ENCODE results near the gene CRADD. TPM values are rescaled to one million over a fixed set of nuclear protein-coding genes. Genes with fewer than 3 reads are reported as not detected.

CRADD gene
- total RNA-seq, 1 experiment from 2014 or later: 39.0 TPM

- DNase-seq (ENCODE audit: low spot score): no peak
Observed at GRCh38 chr12:93671044-93671443, 6.1 kb upstream of the CRADD start.

GRCh38 chr12:93673084-93673483, 4.1 kb upstream of the CRADD start:
- DNase-seq (ENCODE audit: low spot score): no peak

DNA sequence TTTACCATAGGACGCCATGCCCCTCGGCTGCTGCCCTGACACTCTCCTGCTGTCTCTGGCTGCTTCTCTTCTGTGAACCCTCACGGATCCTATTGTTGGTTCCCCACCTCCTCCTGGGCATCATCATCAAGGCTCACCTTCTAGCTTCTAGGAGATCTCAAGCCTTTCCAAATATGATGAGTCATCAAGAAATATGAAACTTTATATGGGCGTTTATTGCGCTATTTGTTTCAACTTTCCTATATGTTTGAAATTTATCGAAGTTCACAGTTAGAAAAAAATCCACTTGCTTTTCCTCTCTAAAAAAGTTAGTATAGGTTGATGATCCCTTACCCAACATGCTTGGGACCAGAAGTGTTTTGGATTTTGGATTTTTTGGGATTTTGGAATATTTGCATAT, 2.8 kb upstream of the CRADD start:
- DNase-seq (ENCODE audit: low spot score): no peak

GRCh38 chr12:93676408-93677194, 574 bp upstream of the CRADD start:
- no peak for DNase-seq (ENCODE audit: low spot score)

GRCh38 chr12:93678779-93679178, 1.6 kb downstream of the CRADD start:
- DNase-seq (ENCODE audit: low spot score): no peak

DNA sequence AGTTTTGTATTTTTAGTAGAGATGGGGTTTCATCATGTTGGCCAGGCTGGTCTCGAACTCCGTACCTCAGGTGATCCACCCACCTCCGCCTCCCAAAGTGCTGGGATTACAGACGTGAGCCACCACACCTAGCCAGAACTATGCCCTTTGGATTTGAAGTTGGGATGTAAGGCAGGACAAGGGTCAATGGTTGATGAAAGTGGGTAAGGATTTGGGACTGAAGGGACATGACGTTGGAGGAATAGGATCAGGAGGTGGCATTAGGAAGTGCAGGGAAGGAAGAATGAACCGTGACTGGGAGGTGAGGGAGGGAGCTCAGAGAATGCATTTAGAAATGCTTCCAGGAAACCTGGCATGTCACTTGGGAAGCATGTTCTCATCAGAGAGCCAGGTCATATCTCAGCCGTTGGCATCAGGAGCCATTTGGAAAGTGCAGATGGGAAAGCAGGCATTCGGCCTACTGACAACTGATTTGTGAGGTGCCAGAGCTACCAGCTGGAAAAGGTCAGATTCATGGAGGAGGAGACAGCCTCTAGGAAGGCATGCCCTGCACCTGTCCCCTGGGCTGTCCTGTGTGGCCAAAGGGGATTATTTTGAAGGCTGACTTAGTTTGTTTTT, 2.2 kb downstream of the CRADD start:
- no peak for DNase-seq (ENCODE audit: low spot score)

DNA sequence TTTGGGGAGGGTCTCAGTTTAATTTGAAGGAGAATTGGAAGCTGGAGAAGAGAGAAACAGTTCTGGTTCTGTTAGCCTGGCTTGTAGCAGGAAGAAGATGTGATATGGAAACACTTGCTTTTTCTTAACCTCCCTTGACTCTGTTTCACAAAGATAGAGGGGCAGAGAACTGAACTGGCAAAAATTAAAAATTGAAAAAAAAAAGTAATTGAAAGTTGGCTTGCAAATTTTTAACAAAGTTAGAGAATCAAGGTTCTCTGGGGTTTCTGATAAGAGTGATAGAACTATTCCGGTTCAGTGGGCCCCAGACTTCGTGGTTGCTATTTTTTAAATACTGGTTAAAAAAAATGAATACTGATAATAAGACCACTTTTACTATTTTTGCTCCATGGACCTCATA, 2.8 kb downstream of the CRADD start:
- DNase-seq (ENCODE audit: low spot score): no peak

DNA sequence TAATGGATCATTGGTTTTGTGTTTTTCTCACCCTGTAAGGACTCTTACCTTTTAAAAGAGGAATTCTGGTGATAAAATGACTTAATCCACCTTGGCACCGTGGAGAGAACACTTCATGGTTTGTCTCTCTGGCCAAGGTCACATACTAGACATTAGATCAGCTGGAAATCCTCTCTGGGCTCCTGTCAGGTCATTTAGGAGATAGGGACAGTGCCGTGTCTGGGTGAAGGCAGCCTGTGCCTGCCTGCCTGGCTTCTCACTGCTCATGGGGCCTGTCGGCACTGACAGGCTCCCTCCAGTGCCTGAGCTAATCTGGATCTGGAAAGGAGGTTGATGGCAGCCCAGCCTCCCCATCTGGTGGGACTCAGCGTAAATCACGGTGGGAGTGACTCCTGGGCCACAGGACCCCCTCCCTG, 5.7 kb downstream of the CRADD start:
- no peak for DNase-seq (ENCODE audit: low spot score)

GRCh38 chr12:93683410-93683809, 6.2 kb downstream of the CRADD start:
- DNase-seq (ENCODE audit: low spot score): no peak

DNA sequence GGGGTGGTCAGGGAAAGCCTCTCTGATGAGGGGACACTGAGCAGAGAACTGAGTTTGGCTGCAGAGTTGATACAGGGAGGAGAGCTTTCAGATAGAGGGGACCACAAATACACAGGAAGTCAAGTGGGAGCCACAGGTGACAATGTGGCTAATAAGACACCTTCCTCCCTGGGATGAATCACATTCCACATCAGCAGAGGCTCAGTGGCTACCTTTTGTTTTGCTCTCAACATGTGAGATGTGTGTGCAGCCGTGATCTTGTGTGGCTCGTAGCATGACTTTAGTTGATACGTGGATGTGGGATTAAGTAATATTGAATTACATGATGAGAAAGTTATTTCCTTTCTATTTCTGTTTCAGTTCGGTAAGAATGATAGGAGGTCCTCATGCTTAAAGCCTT, 7.5 kb downstream of the CRADD start:
- DNase-seq (ENCODE audit: low spot score): no peak

- no peak for DNase-seq (ENCODE audit: low spot score)
Observed at GRCh38 chr12:93686572-93687356, 9.6 kb downstream of the CRADD start.

GRCh38 chr12:93689076-93689834, 12.1 kb downstream of the CRADD start:
- DNase-seq (ENCODE audit: low spot score): no peak

- no peak for DNase-seq (ENCODE audit: low spot score)
Observed at GRCh38 chr12:93696462-93696861, 19.3 kb downstream of the CRADD start.

- DNase-seq (ENCODE audit: low spot score): no peak
Observed at GRCh38 chr12:93698307-93699092, 21.3 kb downstream of the CRADD start.

DNA sequence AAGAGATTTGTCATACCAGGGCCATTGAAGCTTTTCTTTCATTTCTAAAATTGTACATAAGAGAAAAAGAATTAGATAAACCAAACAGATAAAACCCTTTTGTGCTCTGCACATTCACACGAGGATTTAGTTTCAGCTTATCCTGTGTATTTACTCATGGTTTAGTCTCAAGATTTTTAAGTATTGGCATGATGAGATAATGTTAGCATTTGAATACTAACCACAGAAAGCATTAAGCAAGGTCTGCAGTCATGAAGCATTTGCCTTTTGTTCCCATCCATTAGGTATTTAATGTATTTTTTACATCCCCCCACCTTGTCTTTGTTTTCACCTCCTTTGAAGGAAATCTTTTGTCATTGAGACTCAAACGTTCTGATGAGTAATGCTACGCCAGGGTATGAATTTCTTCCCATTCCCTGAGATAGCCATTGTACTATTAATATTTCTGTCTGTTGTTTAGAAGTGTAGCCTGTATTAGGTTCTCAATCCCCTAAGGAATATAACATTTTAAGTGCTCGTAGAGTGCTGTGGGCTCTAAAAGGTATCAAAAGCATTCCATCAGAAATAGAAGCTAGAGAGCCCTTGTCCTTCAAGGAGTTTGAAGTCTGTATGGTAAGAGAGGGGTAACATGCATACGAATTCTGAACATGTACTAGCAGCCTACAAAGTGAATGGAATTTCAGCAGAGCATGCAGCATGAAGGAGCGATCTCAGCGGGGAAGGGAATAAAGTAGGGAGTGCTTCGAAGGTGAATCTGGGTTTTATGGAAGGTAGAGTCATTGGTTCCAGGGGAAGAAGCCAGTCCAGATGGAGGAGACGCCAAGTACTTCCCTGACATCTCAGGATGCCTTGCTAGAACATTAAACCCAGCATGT, 22.3 kb downstream of the CRADD start:
- peak; percentile 63 for DNase-seq (ENCODE audit: low spot score)

- DNase-seq (ENCODE audit: low spot score): no peak
Observed at GRCh38 chr12:93702707-93703315, 25.6 kb downstream of the CRADD start.

GRCh38 chr12:93704122-93704521, 26.9 kb downstream of the CRADD start:
- DNase-seq (ENCODE audit: low spot score): no peak

GRCh38 chr12:93704625-93705024, 27.4 kb downstream of the CRADD start:
- no peak for DNase-seq (ENCODE audit: low spot score)

DNA sequence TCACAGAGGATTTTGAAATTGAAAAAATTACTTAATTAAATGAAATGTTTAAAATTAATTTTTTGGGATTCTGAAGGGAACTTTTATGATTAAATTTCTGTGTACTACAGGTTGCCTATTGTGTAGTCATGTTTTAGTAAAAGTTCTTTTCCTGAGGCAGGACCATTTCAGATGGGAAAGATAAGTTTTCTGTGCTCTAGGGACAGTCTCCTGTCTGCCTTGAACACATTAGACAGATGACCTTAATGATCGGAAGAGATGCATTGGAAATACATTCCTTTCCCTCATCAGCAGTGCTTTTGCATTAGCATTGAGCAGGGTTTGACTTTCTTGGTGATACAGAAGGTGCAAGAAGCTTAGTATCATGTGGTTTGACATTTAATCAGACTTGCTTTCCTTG, 28.1 kb downstream of the CRADD start:
- DNase-seq (ENCODE audit: low spot score): no peak

- no peak for DNase-seq (ENCODE audit: low spot score)
Observed at GRCh38 chr12:93706387-93706786, 29.2 kb downstream of the CRADD start.

Data from A172 (cell line).